Prostate gland (tissue), 2 donors: ENCODE measurements around the gene DHDH. TPM values are rescaled to one million over a fixed set of nuclear protein-coding genes. Genes with fewer than 3 reads are reported as not detected.

Source experiments
- DNase-seq: peaks from one replicate; pipeline ENCODE4 v3.0.0-alpha.2; 2019; ENCODE audit warnings: low spot score
- H3K27ac ChIP-seq, 2 donors: fragments of 200-600 bp; sonication (generic); 2 replicates each; pipeline ENCODE4 v1.5.1; 2017 to 2019
- H3K27me3 ChIP-seq: fragments of 200-600 bp; sonication (generic); replicated peaks from 2 replicates; pipeline ENCODE4 v1.5.1; 2019; ENCODE audit not compliant: insufficient read depth
- H3K36me3 ChIP-seq, 2 donors: fragments of 200-600 bp; sonication (generic); 1 replicate in 1 of 2; 2 replicates in 1 of 2; pipeline versions ENCODE4 v1.5.1 to v1.8.1; 2017 to 2019
- H3K4me1 ChIP-seq: fragments of 200-600 bp; sonication (generic); replicated peaks from 2 replicates; pipeline ENCODE4 v1.5.1; 2019
- H3K4me3 ChIP-seq, 2 donors: fragments of 200-600 bp; sonication (generic); 2 replicates each; pipeline ENCODE4 v1.5.1; 2017 to 2019
- H3K9me3 ChIP-seq: fragments of 200-600 bp; sonication (generic); 2 replicates; pipeline ENCODE4 v1.5.1; 2017
- POLR2A ChIP-seq: fragments of 450-650 bp; IDR thresholded peaks from one replicate; pipeline ENCODE4 v1.6.1; 2016; ENCODE audit warnings: antibody characterized with exemption, mild to moderate bottlenecking
- POLR2AphosphoS5 ChIP-seq: sonication (generic); formaldehyde crosslinking; IDR thresholded peaks from one replicate; pipeline ENCODE4 v1.6.1; 2017; ENCODE audit warnings: antibody characterized with exemption
- WGBS: methylation state at CpG from one replicate; pipeline ENCODE4 v1.1.5; 2018; 5-methylcytosine and 5-hydroxymethylcytosine counted together
- intact Hi-C: fragments of 100-400 bp; cut with DNase I; formaldehyde crosslinking; loops from one replicate; pipeline ENCODE4 v1.14.2; 2022
- total RNA-seq, 2 donors: library from RNA; depleted of rRNA; stranded (reverse); fragments of >200 nt; gene quantifications; one replicate each; pipeline ENCODE4 v1.1.0, GENCODE V29; 2016
- TF ChIP-seq, protein P1 (sequence below), 4 experiments: fragments of 200-600 bp in 2 of 4; fragments of 450-650 bp in 2 of 4; sonication (generic) in 2 of 4; IDR thresholded peaks; 1 replicate in 3 of 4; 2 replicates in 1 of 4; pipeline ENCODE4 v1.5.1; 2016 to 2019; ENCODE audit warnings: antibody characterized with exemption in 4 of 4, mild to moderate bottlenecking in 2 of 4, moderate library complexity in 2 of 4

DHDH gene
- total RNA-seq, 2 donors from 2014 or later, result 4.6 to 12.6 TPM

DNA sequence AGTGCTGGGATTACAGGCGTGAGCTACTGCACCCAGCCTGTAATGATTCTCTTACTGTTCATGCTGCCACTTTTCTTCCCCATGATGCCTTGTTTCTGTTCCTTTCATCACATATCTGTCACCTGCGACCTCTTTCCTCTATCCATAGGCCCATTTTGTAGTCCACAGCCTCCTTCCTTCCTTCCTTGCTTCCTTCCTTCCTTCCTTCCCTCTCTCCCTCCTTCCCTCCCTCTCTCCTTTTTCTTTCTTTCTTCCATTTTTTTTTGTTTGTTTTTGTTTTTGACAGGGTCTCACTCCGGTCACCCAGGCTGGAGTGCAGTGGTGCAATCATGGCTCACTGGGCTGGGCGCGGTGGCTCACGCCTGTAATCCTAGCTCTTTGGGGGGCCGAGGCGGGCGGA is 55.4 kb downstream of the DHDH start:
- TF ChIP-seq POLR2AphosphoS5 (no peak), POLR2A (no peak)
- TF ChIP-seq, protein P1, sequence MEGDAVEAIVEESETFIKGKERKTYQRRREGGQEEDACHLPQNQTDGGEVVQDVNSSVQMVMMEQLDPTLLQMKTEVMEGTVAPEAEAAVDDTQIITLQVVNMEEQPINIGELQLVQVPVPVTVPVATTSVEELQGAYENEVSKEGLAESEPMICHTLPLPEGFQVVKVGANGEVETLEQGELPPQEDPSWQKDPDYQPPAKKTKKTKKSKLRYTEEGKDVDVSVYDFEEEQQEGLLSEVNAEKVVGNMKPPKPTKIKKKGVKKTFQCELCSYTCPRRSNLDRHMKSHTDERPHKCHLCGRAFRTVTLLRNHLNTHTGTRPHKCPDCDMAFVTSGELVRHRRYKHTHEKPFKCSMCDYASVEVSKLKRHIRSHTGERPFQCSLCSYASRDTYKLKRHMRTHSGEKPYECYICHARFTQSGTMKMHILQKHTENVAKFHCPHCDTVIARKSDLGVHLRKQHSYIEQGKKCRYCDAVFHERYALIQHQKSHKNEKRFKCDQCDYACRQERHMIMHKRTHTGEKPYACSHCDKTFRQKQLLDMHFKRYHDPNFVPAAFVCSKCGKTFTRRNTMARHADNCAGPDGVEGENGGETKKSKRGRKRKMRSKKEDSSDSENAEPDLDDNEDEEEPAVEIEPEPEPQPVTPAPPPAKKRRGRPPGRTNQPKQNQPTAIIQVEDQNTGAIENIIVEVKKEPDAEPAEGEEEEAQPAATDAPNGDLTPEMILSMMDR (IDR thresholded peaks at IDR 0.05), result no peak
- H3K27me3 ChIP-seq, result no peaks in the 10 kb centered on the region
- 96% methylated on average over 9 of the region's 9 CpGs for WGBS
- no peak for DNase-seq
- no peaks in the 10 kb centered on the region for H3K36me3 ChIP-seq
- intact Hi-C loops, result no loop called here
- peaks cover 13% of the 10 kb centered on the region for H3K4me1 ChIP-seq
- H3K27ac ChIP-seq, result no peak overlapping the region
- H3K4me3 ChIP-seq, result no peak overlapping the region
- H3K9me3 ChIP-seq, result no peaks in the 10 kb centered on the region

DNA sequence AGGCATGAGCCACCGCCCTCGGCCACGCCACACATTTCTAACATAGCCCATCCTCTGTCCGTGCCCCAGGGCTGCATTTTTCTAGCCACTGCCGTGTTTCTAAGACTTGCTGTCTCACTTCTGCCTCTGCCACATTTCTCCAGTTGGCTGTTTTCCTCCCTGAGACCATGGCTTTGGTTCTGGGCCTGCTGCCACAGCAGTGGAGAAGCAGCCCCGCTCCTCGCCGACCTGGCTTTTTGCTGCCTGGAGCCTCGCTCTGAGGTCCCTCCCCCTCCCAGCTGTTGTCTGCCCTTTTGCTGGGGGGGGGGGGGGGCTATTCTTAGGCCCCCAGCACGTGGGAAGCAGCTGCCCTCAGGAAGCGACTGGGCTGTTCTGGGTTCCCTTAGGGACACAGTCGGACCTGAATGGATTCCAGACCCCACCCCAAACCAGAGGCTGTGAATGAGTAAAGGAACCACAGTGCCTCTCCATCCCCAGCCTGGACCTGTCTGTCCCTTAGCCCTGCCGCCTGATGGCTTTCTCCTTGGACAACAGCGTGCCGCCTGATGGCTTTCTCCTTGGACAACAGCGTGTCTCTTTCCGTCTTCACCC is 56.3 kb downstream of the DHDH start:
- no peaks in the 10 kb centered on the region for H3K9me3 ChIP-seq
- H3K4me3 ChIP-seq, result no peak overlapping the region
- no peak for DNase-seq
- intact Hi-C loops, result no loop called here
- H3K36me3 ChIP-seq, result no peaks in the 10 kb centered on the region
- H3K4me1 ChIP-seq, result peaks cover 19% of the 10 kb centered on the region
- WGBS, result 80% methylated on average over 17 of the region's 17 CpGs
- no peak overlapping the region for H3K27ac ChIP-seq
- no peak for TF ChIP-seq POLR2AphosphoS5
- no peak for TF ChIP-seq POLR2A
- TF ChIP-seq, protein P1 (IDR thresholded peaks at IDR 0.05), result no peak
- no peaks in the 10 kb centered on the region for H3K27me3 ChIP-seq

DNA sequence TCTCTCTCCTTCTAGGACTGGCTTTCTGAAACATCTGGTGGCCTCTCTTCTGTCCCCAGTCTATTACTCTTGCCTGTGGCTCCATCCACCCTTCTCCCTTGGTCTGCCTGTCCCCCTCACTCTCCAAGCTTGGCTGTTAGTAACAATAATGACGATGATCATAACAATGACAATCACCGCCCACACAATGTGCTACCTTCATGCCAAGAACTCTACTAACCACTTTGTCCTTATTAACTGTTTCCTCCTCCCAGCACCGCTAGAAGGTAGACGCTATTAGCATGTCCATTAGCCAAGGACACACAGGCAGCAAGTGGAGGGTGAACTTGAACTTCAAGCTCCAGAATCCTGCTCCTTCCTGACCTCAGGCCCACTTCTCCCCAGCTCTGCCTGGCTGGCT is 56.9 kb downstream of the DHDH start:
- TF ChIP-seq, protein P1 (IDR thresholded peaks at IDR 0.05), result no peak
- TF ChIP-seq POLR2A, result no peak
- no peak for TF ChIP-seq POLR2AphosphoS5
- Histone ChIP-seq H3K36me3 (no peaks in the 10 kb centered on the region), H3K27ac (no peak overlapping the region), H3K4me3 (no peak overlapping the region), H3K4me1 (peaks cover 19% of the 10 kb centered on the region), H3K27me3 (no peaks in the 10 kb centered on the region), H3K9me3 (no peaks in the 10 kb centered on the region)
- intact Hi-C loops, result no loop called here
- no peak for DNase-seq
- 40% methylated on average over 4 of the region's 4 CpGs for WGBS

DNA sequence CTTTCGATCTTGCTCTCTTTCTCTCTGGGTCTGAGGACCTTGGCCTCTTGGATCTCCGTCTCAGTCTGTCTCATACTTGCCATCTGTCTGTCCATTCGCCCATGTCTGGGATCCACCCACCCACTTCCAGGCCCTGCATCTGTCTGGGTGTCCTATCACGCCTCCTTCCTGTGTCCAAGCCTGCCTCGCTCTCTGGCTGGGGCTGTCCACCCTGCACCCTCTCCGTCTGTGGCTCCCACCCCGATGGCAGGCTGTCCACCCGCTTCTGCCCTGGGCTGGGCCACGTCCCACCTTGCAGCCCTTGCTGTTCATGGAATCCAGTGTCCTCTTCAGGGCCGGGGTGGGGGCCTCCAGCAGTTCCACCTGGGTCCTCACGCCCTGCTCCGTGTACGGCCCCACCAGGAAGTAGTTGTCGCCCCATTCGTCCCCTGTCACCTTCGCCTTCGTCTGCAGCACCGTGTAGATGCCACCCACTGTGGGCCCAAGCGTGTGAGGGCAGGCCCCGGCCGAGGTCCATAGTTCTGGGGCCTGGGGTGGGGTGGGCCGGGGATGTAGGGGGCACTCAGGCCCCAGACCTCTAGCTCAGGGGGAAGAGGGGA is 57.6 kb downstream of the DHDH start:
- peak overlapping the region in 1 of 2 donors; percentile 97 for H3K27ac ChIP-seq
- H3K27me3 ChIP-seq, result no peaks in the 10 kb centered on the region
- no peak for TF ChIP-seq POLR2AphosphoS5
- TF ChIP-seq, protein P1 (IDR thresholded peaks at IDR 0.05), result no peak
- no peak for TF ChIP-seq POLR2A
- 69% methylated on average over 22 of the region's 22 CpGs for WGBS
- peaks cover 19% of the 10 kb centered on the region for H3K4me1 ChIP-seq
- no peaks in the 10 kb centered on the region for H3K9me3 ChIP-seq
- intact Hi-C loops, result no loop called here
- no peak for DNase-seq
- peak overlapping the region; percentile 74 to 88 for H3K4me3 ChIP-seq
- no peaks in the 10 kb centered on the region for H3K36me3 ChIP-seq
